NCI-H510A treated with DMSO at 0.1 percent for 48 hours (cell line): ENCODE measurements around the gene FNDC4.

Experiments used
- DNase-seq: peaks from one replicate; lab custom pipeline; 2025; lab: John Stamatoyannopoulos, UW

The FNDC4 gene

DNA sequence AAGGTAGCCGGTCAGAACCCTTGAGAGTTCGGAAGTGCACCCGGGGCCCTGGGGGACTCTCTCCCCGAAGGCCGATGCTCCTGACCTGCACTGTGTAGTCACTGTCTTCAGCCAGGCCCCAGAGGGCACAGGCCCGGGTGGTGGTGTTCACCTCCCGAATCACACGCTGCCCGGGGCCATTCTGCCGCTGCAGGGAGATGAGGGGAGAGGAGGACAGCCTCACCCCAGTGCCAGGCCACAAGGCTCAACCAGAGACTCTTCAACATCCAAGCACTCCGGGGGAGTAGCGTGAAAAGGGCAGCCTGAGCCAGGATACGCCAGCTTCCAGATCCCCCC is 1.1 kb downstream of the FNDC4 start:
- DNase-seq = no peak

- no peak for DNase-seq
Measured at GRCh38 chr2:27492557-27492956, 2.4 kb downstream of the FNDC4 start.

DNA sequence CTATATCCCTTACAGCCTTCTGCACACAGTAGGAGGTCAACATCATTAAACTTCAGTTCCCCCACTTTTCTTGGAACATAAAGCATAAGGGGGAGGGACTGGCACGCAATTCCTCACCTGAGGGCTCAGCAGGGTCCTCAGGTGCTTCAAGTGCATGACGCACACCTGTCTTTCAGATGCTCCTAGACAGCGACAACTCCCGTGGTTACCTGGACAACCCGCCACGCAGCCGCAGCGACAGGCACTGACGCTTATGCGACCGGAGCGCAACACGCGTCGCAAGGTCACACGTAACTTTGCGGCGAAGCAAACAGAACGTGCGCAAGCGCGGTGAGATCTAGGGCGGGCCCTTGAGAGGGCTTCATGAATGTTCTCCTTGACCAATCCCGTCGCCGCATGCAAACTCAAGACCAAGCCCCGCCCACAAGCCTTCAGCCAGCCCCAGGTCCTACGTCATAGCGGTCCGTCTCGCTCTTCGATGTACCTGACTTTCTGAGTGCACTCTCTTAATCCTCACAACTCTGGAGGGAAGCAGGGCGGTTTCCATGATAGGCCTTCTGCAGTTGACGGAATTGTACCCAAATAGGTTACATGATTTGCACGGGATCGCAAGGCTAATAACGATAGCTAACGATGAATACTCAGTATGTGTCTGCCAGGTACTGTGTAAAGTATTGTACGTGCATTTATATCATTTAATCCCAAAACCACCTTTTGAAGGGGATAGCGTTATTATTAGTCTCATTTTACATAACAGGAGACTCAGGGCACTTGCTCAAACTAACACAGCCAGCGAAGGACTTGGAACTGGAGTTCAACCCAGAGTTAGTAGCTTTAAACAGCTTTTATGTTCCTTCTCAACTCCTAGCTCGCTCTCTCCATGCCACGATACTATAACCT is 5.3 kb downstream of the FNDC4 start, which contains the start of gene IFT172:
Gene IFT172 (minus strand): TSS at position 246 of the 900 bp plus-strand sequence. CDS start 90 bp downstream, at position 156.
- peak; percentile 99 for DNase-seq

GRCh38 chr2:27489118-27489497 is 5.9 kb downstream of the FNDC4 start:
- peak; percentile 69 for DNase-seq

GRCh38 chr2:27485496-27485895 is 9.5 kb downstream of the FNDC4 start:
- DNase-seq = no peak

GRCh38 chr2:27471961-27472360 is 23.0 kb downstream of the FNDC4 start:
- DNase-seq = no peak

DNA sequence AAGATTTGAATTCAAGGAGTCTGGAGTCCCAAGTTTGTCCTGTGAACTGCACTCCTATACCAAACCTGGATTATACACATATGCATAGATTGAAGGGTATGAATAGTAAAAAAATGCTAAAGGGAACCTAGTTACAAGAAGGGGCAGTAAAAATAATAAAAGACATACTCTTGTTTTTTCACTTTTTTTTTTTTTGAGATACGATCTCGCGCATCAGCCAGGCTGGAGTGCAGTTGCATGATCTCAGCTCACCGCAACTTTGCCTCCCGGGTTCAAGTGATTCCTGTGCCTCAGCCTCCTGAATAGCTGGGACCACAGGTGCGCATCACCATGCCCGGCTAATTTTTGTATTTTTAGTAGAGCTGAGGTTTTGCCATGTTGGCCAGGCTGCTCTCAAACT is 30.6 kb downstream of the FNDC4 start:
- no peak for DNase-seq

GRCh38 chr2:27461118-27461517 is 33.9 kb downstream of the FNDC4 start:
- DNase-seq = no peak

DNA sequence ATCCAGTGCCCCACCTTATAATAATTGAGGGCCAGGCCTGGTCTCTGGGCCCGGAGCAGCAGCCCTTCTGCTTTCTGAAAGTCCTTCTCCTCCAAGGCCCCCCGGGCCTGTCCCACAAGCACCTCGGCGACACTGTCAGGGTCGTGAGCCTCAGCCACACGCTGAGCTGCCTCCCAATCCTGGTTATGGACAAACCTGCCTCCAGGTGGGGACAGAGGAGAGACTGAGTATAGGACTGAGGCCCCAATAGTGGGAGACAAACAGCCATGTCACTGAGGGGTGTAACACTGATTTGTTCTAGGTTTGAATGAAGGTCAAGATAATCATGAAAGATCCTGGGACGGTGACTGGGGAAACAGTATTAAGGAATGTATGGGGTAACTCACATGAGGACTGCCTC is 41.0 kb downstream of the FNDC4 start:
- no peak for DNase-seq

- no peak for DNase-seq
Measured at GRCh38 chr2:27451095-27451494, 43.9 kb downstream of the FNDC4 start.

DNA sequence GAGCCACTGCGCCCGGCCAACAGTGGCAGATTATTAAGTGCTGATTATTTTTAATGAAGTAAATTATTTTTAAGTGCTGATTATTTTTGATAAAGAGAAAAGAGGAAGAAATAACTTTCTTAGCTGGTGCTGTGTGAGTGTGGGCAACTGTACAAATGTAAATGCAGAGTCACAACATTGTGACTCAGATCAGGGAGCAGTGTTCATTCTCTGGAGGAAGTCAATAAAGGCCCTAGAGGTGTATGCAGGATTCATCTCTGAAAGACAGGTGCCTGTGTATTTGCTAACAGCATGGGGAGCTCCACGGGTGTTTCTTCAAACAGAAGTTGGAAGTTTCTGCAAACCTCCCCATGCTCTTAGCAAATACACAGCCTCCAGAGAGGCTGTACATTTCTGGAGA is 46.6 kb downstream of the FNDC4 start:
- no peak for DNase-seq

DNA sequence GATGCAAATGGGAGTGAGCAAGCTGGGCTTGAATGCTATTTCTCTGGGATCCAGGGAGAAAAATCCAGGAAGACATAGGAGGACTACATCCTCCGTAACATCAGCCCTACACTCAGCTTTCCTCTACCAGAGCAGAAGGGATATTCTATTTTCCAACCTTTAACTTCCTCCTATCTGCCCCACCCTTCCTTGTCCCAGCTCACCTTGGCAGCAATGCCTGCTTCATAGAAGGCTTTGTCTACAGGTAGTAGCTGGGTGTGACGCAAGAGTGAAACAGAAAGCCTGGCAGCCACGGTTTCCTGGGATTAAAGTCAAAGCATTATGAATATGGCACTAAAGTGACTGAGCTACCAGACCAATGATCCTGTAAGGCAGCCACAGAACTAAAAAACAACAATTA is 48.9 kb downstream of the FNDC4 start:
- DNase-seq = no peak

GRCh38 chr2:27445615-27446014 is 49.4 kb downstream of the FNDC4 start:
- no peak for DNase-seq

GRCh38 chr2:27445155-27445554 is 49.8 kb downstream of the FNDC4 start:
- no peak for DNase-seq

- DNase-seq = no peak
Measured at GRCh38 chr2:27442920-27443282, 52.1 kb downstream of the FNDC4 start.

GRCh38 chr2:27441958-27442919 is 52.8 kb downstream of the FNDC4 start, which contains the start of gene KRTCAP3:
Gene KRTCAP3 (plus strand): TSS chr2:27442381. CDS start chr2:27442413, 32 bp downstream.
- DNase-seq = peak; percentile 72
